ENCODE data around the gene TUBA1B.

- no peak for TF ChIP-seq EZH2 (IDR thresholded peaks at IDR 0.05)
- no peak for TF ChIP-seq CTCF (IDR thresholded peaks at IDR 0.05)
Measured at GRCh38 chr12:49098703-49099102, 32.5 kb downstream of the TUBA1B start.

Data from neural progenitor cell (in vitro differentiated cells).